GM23248 (cell line): ENCODE results near the gene CD300H. TPM values are rescaled to one million over a fixed set of nuclear protein-coding genes. Genes with fewer than 3 reads are reported as not detected.
"Not testable (repeated sequence)": the region's sequence is repeated elsewhere in the genome, so short reads cannot be mapped to it uniquely, and the experiment has no call there.

Experiments
- DNase-seq: peaks from one replicate; pipeline ENCODE4 v3.0.0-alpha.2; 2015
- H2AFZ ChIP-seq: fragments of 200-600 bp; sonication (generic); 2 replicates; pipeline ENCODE4 v1.6.1; 2016; ENCODE audit warnings: antibody characterized with exemption
- H3F3A ChIP-seq: fragments of 200-600 bp; sonication (generic); 2 replicates; pipeline ENCODE4 v1.6.1; 2016; ENCODE audit warnings: mild to moderate bottlenecking, antibody characterized with exemption, mixed run types; ENCODE audit not compliant: insufficient read depth
- H3K27ac ChIP-seq: fragments of 200-600 bp; sonication (generic); 2 replicates; pipeline ENCODE4 v1.5.1; 2016; ENCODE audit warnings: mild to moderate bottlenecking
- H3K27me3 ChIP-seq: fragments of 200-600 bp; sonication (generic); replicated peaks from 2 replicates; pipeline ENCODE4 v1.6.1; 2016; ENCODE audit warnings: mild to moderate bottlenecking; ENCODE audit not compliant: insufficient read depth
- H3K36me3 ChIP-seq: fragments of 200-600 bp; sonication (generic); 2 replicates; pipeline ENCODE4 v1.6.1; 2016; ENCODE audit warnings: low read depth, mild to moderate bottlenecking
- H3K4me1 ChIP-seq: fragments of 200-600 bp; sonication (generic); 2 replicates; pipeline ENCODE4 v1.6.1; 2016; ENCODE audit warnings: mild to moderate bottlenecking; ENCODE audit not compliant: insufficient read depth
- H3K4me2 ChIP-seq: fragments of 200-600 bp; sonication (generic); one replicate; pipeline ENCODE4 v1.6.1; 2016; ENCODE audit warnings: mild to moderate bottlenecking; ENCODE audit not compliant: unreplicated experiment
- H3K4me3 ChIP-seq: fragments of 200-600 bp; sonication (generic); 2 replicates; pipeline ENCODE4 v1.5.1; 2016; ENCODE audit warnings: mild to moderate bottlenecking
- H3K79me2 ChIP-seq: fragments of 200-600 bp; sonication (generic); 2 replicates; pipeline ENCODE4 v1.6.1; 2016; ENCODE audit warnings: mild to moderate bottlenecking; ENCODE audit not compliant: insufficient read depth
- H3K9ac ChIP-seq: fragments of 200-600 bp; sonication (generic); 2 replicates; pipeline ENCODE4 v1.6.1; 2016; ENCODE audit warnings: mild to moderate bottlenecking
- H3K9me2 ChIP-seq: fragments of 200-600 bp; sonication (generic); 2 replicates; pipeline ENCODE4 v1.6.1; 2016; ENCODE audit warnings: mixed run types, mild to moderate bottlenecking, moderate library complexity; ENCODE audit not compliant: insufficient read depth
- H3K9me3 ChIP-seq: fragments of 200-600 bp; sonication (generic); one replicate; pipeline ENCODE4 v1.6.1; 2017; ENCODE audit warnings: low read depth
- H4K20me1 ChIP-seq: fragments of 200-600 bp; sonication (generic); 2 replicates; pipeline ENCODE4 v1.6.0; 2016; ENCODE audit not compliant: insufficient read depth
- EZH2 ChIP-seq: fragments of 200-600 bp; sonication (generic); IDR thresholded peaks from 2 replicates; pipeline ENCODE4 v1.6.1; 2018; ENCODE audit warnings: antibody characterized with exemption, mild to moderate bottlenecking; ENCODE audit not compliant: insufficient read depth, poor library complexity, severe bottlenecking
- EZH2phosphoT487 ChIP-seq: fragments of 200-600 bp; sonication (generic); IDR thresholded peaks from 2 replicates; pipeline ENCODE4 v1.6.1; 2018; ENCODE audit warnings: antibody characterized with exemption, moderate library complexity, mild to moderate bottlenecking, low read depth; ENCODE audit not compliant: insufficient read depth
- WGBS, 2 experiments: methylation state at CpG; one replicate each; pipeline ENCODE4 v1.1.6; 2015 to 2017; ENCODE audit warnings: low lambda C conversion rate in 2 of 2, low coverage in 1 of 2; ENCODE audit errors: missing lambda C conversion rate in 2 of 2; 5-methylcytosine and 5-hydroxymethylcytosine counted together
- in situ Hi-C: fragments of 300-500 bp; cut with MboI; formaldehyde crosslinking; loops from 2 replicates; pipeline ENCODE4 v1.15.0; 2020
- polyA plus RNA-seq: library from polyadenylated mRNA; unstranded; fragments of >200 nt; fragmentation: Nextera tagmentation; extraction: Ambion mirVana; gene quantifications from 2 replicates; pipeline ENCODE4 v1.2.1, GENCODE V29; 2016
- total RNA-seq: library from RNA; depleted of rRNA; stranded (reverse); fragments of >200 nt; shearing (Covaris generic); gene quantifications from 2 replicates; pipeline ENCODE4 v1.2.3, GENCODE V29; 2014

Gene CD300H
- total and polyA plus RNA-seq, 2 experiments from 2014 or later: not detected

DNA sequence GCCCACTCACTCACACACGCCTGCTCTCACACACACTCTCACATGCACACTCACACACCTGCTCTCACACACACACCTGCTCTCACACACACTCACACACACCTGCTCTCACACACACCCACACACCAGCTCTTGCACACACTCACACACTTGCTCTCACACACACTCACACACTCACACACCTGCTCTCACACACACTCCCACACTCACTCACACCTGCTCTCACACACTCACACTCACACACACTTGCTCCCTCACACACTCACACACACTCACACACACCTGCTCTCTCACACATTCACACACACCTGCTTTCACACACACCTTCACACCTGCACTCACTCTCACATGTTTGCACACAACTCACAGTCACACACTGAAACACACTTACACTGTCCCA is 4.0 kb downstream of the CD300H start:
- Histone ChIP-seq H3K27ac (no peak overlapping the region), H3K36me3 (no peaks in the 10 kb centered on the region), H2AFZ (no peak overlapping the region), H3K9ac (no peak overlapping the region), H3K4me2 (no peak overlapping the region), H3K9me3 (no peaks in the 10 kb centered on the region), H3K27me3 (peaks cover 19% of the 10 kb centered on the region), H3K4me1 (no peaks in the 10 kb centered on the region), H4K20me1 (no peaks in the 10 kb centered on the region), H3K4me3 (no peak overlapping the region), H3K79me2 (no peaks in the 10 kb centered on the region), H3K9me2 (no peaks in the 10 kb centered on the region), H3F3A (no peaks in the 10 kb centered on the region)
- TF ChIP-seq EZH2 (no peak), EZH2phosphoT487 (no peak)
- in situ Hi-C loops: no loop called here
- 50 to 74% methylated on average over 1 of the region's 1 CpG for WGBS, 2 experiments
- DNase-seq: no peak

DNA sequence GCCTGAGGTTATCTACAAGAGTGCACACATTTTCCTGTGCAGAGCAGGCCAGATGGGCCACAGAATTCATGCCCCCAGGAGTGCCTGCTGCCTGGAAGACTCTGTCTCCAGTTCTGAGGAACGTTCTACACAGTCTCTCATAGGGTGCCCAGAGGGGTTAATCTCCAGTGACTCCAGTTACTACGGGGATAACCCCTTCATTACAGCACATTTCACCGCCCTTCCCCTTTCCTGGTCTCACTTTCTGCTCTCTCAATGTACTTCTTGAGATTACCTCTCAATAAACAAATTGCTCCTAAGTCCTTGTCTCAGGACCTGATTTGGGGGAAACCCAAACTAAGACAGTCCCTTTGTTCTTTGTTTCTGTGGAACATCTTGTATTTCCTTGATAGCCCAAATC is 5.7 kb downstream of the CD300H start:
- Histone ChIP-seq H3K4me1 (no peaks in the 10 kb centered on the region), H3K4me2 (no peak overlapping the region), H3K4me3 (no peak overlapping the region), H3K9me2 (no peaks in the 10 kb centered on the region), H3K9me3 (no peaks in the 10 kb centered on the region), H2AFZ (no peak overlapping the region), H4K20me1 (no peaks in the 10 kb centered on the region), H3K36me3 (no peaks in the 10 kb centered on the region), H3K79me2 (no peaks in the 10 kb centered on the region), H3K27me3 (peaks cover 27% of the 10 kb centered on the region), H3F3A (no peaks in the 10 kb centered on the region), H3K27ac (no peak overlapping the region), H3K9ac (no peak overlapping the region)
- in situ Hi-C loops: no loop called here
- 9 to 18% methylated on average over 3 of the region's 3 CpGs for WGBS, 2 experiments
- no peak for TF ChIP-seq EZH2
- TF ChIP-seq EZH2phosphoT487: no peak
- no peak for DNase-seq

- H3F3A ChIP-seq: no peaks in the 10 kb centered on the region
- H3K4me3 ChIP-seq: no peak overlapping the region
- no peaks in the 10 kb centered on the region for H3K9me3 ChIP-seq
- no peak overlapping the region for H3K27ac ChIP-seq
- H3K4me2 ChIP-seq: no peak overlapping the region
- no peak overlapping the region for H3K9ac ChIP-seq
- H3K4me1 ChIP-seq: no peaks in the 10 kb centered on the region
- no peak for DNase-seq
- in situ Hi-C loops: no loop called here
- H3K27me3 ChIP-seq: peaks cover 23% of the 10 kb centered on the region
- no peaks in the 10 kb centered on the region for H3K79me2 ChIP-seq
- H3K9me2 ChIP-seq: no peaks in the 10 kb centered on the region
- H4K20me1 ChIP-seq: no peaks in the 10 kb centered on the region
- TF ChIP-seq EZH2: no peak
- TF ChIP-seq EZH2phosphoT487: no peak
- no peaks in the 10 kb centered on the region for H3K36me3 ChIP-seq
- no peak overlapping the region for H2AFZ ChIP-seq
- 35 to 38% methylated on average over 6 of the region's 6 CpGs for WGBS, 2 experiments
These were observed 8.3 kb downstream of the CD300H start for GRCh38 chr17:74558882-74559519.

- WGBS, 2 experiments: 37 to 44% methylated on average over 4 of the region's 4 CpGs
- H3K79me2 ChIP-seq, H2AFZ ChIP-seq, H3K36me3 ChIP-seq, H3F3A ChIP-seq, H4K20me1 ChIP-seq, H3K4me3 ChIP-seq, DNase-seq, H3K4me2 ChIP-seq, H3K4me1 ChIP-seq, H3K9ac ChIP-seq, in situ Hi-C loops, H3K9me3 ChIP-seq, H3K9me2 ChIP-seq, H3K27ac ChIP-seq: not testable (repeated sequence)
- H3K27me3 ChIP-seq: peaks cover 23% of the 10 kb centered on the region
These were observed 8.9 kb downstream of the CD300H start for GRCh38 chr17:74558402-74558801.

GRCh38 chr17:74555427-74555940 is 11.8 kb downstream of the CD300H start:
- no peaks in the 10 kb centered on the region for H3K9me3 ChIP-seq
- H3K36me3 ChIP-seq: no peaks in the 10 kb centered on the region
- H3K9ac ChIP-seq: no peak overlapping the region
- no peaks in the 10 kb centered on the region for H3K79me2 ChIP-seq
- peaks cover 20% of the 10 kb centered on the region for H3K27me3 ChIP-seq
- in situ Hi-C loops: no loop called here
- no peak for DNase-seq
- 28 to 30% methylated on average over 7 of the region's 7 CpGs for WGBS, 2 experiments
- H3K4me2 ChIP-seq: no peak overlapping the region
- TF ChIP-seq EZH2phosphoT487 (no peak), EZH2 (no peak)
- H4K20me1 ChIP-seq: no peaks in the 10 kb centered on the region
- no peak overlapping the region for H2AFZ ChIP-seq
- H3K27ac ChIP-seq: no peak overlapping the region
- H3K9me2 ChIP-seq: no peaks in the 10 kb centered on the region
- H3K4me1 ChIP-seq: no peaks in the 10 kb centered on the region
- no peaks in the 10 kb centered on the region for H3F3A ChIP-seq
- no peak overlapping the region for H3K4me3 ChIP-seq
